ENCODE measurements around the gene PTGES2. TPM values are rescaled to one million over a fixed set of nuclear protein-coding genes. Genes with fewer than 3 reads are reported as not detected.

Gene PTGES2
- total RNA-seq, 4 donors from 2014 or later: 24.5 to 40.3 (median 25.8) TPM

DNA sequence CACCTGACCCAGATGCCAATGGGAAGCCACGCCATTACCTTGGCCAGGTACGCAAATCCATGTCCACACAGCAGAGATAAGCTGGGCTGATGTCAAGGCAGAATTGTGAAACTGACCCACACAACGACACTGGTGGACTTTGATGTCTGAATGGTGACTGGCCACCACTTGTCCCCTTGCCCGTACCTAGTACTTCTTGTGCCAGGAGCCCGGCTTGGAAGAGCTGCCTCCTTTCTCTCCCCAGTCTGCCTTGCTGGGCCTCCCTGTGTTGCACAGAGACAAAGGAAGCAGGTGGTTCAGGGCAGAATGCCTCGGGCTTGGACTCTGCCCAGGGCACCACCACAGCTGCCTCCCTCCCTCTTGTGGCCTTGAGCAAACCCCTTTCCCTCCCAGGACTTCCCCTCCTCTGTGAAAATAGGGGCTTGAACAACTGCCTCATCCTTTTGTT lies 23.3 kb downstream of the PTGES2 start:
- TF ChIP-seq, protein P1, sequence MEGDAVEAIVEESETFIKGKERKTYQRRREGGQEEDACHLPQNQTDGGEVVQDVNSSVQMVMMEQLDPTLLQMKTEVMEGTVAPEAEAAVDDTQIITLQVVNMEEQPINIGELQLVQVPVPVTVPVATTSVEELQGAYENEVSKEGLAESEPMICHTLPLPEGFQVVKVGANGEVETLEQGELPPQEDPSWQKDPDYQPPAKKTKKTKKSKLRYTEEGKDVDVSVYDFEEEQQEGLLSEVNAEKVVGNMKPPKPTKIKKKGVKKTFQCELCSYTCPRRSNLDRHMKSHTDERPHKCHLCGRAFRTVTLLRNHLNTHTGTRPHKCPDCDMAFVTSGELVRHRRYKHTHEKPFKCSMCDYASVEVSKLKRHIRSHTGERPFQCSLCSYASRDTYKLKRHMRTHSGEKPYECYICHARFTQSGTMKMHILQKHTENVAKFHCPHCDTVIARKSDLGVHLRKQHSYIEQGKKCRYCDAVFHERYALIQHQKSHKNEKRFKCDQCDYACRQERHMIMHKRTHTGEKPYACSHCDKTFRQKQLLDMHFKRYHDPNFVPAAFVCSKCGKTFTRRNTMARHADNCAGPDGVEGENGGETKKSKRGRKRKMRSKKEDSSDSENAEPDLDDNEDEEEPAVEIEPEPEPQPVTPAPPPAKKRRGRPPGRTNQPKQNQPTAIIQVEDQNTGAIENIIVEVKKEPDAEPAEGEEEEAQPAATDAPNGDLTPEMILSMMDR (IDR thresholded peaks at IDR 0.05; ENCODE audit: low read depth): no peak

DNA sequence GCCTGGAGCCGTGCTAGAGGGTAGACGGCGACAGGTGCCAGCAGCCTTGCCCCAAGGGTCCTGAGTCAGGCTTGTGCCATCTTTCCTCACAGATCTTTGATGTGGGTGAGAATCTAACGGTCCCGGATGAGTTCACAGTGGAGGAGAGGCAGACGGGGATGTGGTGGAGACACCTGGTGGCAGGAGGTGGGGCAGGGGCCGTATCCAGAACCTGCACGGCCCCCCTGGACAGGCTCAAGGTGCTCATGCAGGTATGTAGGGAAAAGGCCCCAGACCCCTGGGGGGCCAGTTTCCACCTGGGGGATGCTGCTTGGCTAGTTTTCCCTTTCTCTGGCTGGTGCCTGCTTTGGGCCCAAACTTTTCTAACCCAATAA lies 24.0 kb downstream of the PTGES2 start:
- TF ChIP-seq, protein P1 (IDR thresholded peaks at IDR 0.05; ENCODE audit: low read depth): no peak

DNA sequence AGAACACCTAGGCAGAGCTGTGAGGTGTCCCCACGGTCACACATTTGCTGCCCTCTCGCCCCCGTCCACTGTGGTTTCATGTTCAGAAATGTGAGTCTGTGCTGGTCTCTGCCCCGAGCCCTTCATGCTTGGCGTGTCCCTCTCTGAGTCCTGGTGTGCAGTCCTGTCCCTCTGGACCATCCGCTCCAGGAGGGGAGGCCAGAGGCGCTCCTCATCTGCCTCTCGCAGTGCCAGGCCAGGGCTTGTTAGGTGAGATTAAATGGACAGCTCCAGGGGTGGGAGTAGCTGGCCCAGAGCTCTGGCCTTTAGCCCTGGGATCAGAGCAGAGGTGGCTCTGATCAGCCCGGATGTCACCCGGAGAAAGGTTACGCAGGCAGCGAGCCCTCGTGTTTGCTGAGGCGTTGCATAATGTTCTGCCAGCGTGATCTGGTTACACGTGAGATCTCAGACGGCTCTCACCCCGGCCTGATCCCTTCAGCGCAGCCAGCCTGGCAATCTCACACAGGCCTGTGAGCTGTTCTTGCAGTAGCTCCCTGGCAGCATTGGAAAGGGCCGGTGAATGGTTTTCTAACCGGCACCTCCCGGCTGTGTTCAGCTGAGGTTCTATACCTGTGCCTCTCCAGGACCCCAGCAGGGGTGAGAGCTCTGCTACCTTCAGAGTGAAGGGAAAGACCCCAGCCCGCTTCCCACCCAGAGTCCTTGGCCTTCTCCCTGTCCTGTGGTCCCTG lies 24.5 kb downstream of the PTGES2 start:
- TF ChIP-seq, protein P1 (IDR thresholded peaks at IDR 0.05; ENCODE audit: low read depth): no peak

DNA sequence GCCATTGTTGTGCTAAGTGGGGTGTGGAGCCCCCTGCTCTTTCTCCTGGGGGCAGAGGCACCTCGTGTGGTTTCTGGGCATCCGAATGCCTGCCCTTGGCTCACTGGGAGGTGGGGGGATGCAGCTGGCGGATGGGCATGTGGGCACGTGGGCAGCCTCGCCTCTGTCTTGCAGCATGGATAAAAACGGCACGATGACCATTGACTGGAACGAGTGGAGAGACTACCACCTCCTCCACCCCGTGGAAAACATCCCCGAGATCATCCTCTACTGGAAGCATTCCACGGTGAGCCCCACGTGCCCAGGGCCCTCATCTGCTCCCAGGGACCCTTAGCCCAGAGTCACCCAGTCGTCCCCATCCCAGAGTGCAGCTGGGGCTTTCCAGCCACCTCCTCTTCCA lies 25.3 kb downstream of the PTGES2 start:
- TF ChIP-seq, protein P1 (IDR thresholded peaks at IDR 0.05; ENCODE audit: low read depth): no peak

DNA sequence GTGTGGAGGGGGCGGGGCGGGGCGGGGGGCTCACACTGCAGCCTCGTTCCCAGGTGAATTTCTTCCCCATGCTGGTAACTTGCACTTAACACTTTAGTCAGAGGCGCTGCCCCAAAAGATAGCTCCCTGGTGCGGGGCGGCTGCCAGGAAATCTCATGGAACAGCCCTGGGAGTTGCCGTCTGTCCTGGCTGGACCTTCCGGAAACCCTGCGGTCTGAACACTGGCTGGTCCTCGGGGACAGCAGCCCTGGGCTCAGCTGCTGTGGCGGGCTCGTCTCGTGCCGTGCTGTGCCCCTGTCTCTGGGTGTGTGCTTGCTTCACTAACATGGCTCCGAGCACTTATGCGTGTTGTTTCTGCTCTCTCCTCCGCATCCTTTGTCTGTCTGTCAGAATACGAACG lies 25.8 kb downstream of the PTGES2 start:
- TF ChIP-seq, protein P1 (IDR thresholded peaks at IDR 0.05; ENCODE audit: low read depth): no peak

DNA sequence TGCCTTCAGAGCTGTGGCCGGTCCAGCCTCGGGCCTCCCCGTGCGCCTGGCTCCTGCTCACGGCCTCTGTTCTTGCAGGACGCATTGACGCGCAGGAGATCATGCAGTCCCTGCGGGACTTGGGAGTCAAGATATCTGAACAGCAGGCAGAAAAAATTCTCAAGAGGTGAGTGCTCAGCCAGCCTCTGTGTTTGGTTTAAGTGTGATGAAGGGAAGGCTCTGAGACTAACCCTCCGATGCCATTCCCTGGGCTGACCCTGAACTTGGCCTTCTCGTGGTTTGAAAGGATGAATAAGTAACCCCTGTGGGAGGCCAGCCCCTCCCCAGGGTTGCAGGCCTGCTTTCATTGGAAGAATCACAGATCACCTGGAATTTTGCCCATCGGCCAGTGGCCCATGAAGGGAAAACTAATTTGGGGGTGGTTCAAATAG lies 26.3 kb downstream of the PTGES2 start:
- TF ChIP-seq, protein P1 (IDR thresholded peaks at IDR 0.05; ENCODE audit: low read depth): no peak

DNA sequence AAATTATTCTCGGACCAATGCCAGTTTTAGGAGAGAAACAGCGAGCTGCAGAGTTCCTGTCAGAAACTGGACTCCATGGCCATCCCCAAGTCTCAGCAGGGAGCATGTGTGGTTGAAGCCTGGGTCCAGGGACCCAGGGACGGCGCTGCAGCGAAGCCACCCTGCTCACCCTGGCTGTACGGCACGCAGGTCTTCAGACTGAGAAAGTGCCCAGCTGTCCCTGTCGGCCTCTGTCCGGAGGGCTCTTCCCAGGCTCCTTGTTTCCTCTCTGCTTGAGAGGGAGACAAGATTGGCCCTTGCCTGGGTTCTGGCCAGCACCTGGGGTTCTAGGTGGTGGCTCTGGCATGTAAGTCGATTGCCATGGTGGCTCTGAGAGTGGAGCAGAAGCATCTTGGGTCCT lies 26.9 kb downstream of the PTGES2 start:
- TF ChIP-seq, protein P1 (IDR thresholded peaks at IDR 0.05; ENCODE audit: low read depth): no peak

Measured in subcutaneous adipose tissue (tissue), 4 donors.